SU-DHL-6 (cell line): ENCODE measurements around the gene UBR4.

Source experiments
- EZH2phosphoT487 ChIP-seq: fragments of 200-600 bp; sonication (generic), shearing (Covaris generic); conservative IDR thresholded peaks from 2 replicates; pipeline ENCODE4 v1.6.1; 2018; ENCODE audit warnings: mild to moderate bottlenecking, antibody characterized with exemption, low read length, moderate library complexity, mixed read lengths
- TF ChIP-seq, protein P1 (sequence below): fragments of 200-600 bp; sonication (generic); IDR thresholded peaks from one replicate; pipeline ENCODE4 v1.5.1; 2017; ENCODE audit warnings: antibody characterized with exemption, mild to moderate bottlenecking, low read length, moderate library complexity; ENCODE audit not compliant: insufficient read depth, poor library complexity, severe bottlenecking

DNA sequence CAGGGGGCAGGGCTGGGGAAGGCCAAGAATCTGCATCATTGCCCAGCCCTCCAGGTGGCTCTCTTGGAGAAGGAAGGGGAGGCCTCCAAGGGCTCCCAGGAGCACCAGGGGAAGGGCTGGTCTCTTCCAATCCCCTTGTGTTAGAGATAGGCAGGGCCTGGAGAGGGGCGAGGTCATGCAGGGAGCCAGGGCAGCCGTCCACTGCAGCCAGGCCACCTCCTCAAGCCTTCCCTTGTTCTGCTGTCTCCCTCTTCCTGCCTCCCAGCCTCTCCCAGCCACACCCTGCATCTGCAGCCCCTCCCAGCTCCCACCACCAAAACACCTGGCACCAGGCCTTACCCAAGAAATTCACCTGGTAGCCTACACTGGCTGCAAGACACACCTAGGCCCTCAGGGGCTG is 148.3 kb downstream of the UBR4 start:
- TF ChIP-seq, protein P1, sequence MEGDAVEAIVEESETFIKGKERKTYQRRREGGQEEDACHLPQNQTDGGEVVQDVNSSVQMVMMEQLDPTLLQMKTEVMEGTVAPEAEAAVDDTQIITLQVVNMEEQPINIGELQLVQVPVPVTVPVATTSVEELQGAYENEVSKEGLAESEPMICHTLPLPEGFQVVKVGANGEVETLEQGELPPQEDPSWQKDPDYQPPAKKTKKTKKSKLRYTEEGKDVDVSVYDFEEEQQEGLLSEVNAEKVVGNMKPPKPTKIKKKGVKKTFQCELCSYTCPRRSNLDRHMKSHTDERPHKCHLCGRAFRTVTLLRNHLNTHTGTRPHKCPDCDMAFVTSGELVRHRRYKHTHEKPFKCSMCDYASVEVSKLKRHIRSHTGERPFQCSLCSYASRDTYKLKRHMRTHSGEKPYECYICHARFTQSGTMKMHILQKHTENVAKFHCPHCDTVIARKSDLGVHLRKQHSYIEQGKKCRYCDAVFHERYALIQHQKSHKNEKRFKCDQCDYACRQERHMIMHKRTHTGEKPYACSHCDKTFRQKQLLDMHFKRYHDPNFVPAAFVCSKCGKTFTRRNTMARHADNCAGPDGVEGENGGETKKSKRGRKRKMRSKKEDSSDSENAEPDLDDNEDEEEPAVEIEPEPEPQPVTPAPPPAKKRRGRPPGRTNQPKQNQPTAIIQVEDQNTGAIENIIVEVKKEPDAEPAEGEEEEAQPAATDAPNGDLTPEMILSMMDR: no peak
- TF ChIP-seq EZH2phosphoT487: no peak
